Measurements from ENCODE around the gene KRT5. TPM values are rescaled to one million over a fixed set of nuclear protein-coding genes. Genes with fewer than 3 reads are reported as not detected.

KRT5 gene
- total and polyA plus RNA-seq, 10 of the 15 experiments (the other 5 are each of a cell fraction or from before 2014, with no cell fraction given): 1.6 TPM; not detected in 9

DNA sequence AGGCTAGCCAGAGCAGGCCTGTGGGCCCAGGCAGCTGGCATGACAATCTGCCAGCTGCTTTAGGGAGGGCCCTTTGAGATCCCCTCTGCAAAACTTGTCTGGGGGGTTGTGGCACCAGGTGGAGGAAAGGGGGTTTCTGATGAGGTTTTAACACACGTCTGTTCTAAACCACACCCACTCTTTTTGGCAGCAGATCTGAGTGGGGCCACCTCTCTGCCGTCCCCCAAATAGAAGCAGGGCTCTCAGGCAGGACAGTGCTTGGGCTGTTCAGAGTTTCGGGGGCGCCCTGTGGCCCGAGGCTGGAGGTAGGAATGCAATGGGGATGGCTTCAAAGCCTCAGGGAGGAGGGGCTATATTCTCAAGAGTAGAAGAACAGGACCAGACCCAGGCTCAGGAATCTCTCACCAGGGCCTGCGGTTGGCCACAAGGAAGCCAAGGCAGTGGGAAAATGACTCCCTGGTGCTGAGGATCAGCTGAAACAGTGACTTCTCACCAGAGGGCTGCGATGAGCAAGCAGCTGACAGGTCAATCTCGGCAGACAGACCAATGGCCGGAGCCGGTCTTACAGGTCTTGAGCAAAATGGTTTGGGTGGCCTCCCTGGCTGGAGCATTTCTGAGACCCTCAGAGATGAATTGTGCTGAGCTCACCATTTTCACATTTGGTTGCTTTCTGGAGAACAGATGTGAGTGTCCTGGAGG is 1.5 kb upstream of the KRT5 start:
- Histone ChIP-seq H3K4me2 (ENCODE audit: control insufficient read depth, insufficient read depth) (no peak overlapping the region), H4K20me1 (ENCODE audit: control insufficient read depth, insufficient read depth) (no peaks in the 10 kb centered on the region), H3K9ac (ENCODE audit: control insufficient read depth, insufficient read depth, low read length) (no peak overlapping the region), H3K27me3 (replicated peaks in 1 of 2; ENCODE audit: control insufficient read depth in 2 of 2, insufficient read depth in 2 of 2, low read length in 1 of 2) (peaks cover 0 to 9% of the 10 kb centered on the region in 2 experiments; a peak in 3 of 4 replicates), H3K4me3 (no peak overlapping the region), H3K36me3 (ENCODE audit: control insufficient read depth in 2 of 2, insufficient read depth in 2 of 2, low read length in 1 of 2) (no peaks in the 10 kb centered on the region), H3K79me2 (ENCODE audit: control insufficient read depth, insufficient read depth, low read length) (no peaks in the 10 kb centered on the region), H3K27ac (ENCODE audit: control insufficient read depth, insufficient read depth) (no peak overlapping the region), H2AFZ (ENCODE audit: control insufficient read depth, low read depth, low read length) (no peak overlapping the region), H3K9me3 (replicated peaks; ENCODE audit: control insufficient read depth, insufficient read depth, low read length) (no peaks in the 10 kb centered on the region), H3K4me1 (ENCODE audit: control insufficient read depth, insufficient read depth, low read length) (no peaks in the 10 kb centered on the region)
- ChIA-PET SMC1A (ENCODE audit: uncharacterized antibody, unreplicated experiment) (interaction anchor here (1.1 kb wide), 1 partner anchor 149 kb away, joined by 3 read pairs; no protein-coding TSS in a partner anchor), RAD21 (ENCODE audit: unreplicated experiment) (no interaction called here), CTCF (interaction anchor here (0.9 to 1.2 kb wide), 2 partner anchors 9 to 22 kb away, joined by 3 to 4 read pairs; no protein-coding TSS in a partner anchor), POLR2A (interaction anchor here (0.7 kb wide), 1 partner anchor 557 kb away, joined by 3 read pairs; the partner anchor contains the start of gene SPRYD3)
- no TSS peak for BruUV-seq (replicated peaks)
- in situ Hi-C loops (cut with MboI) (no loop called here), intact Hi-C loops (cut with micrococcal nuclease; ENCODE audit: unreplicated experiment) (no loop called here)
- ATAC-seq (peak; percentile 25; the same call in 1 of the 3 replicates), FAIRE-seq (no peak), DNase-seq (ENCODE audit: low read depth, low spot score) (no peak)
- WGBS (ENCODE audit: insufficient coverage, insufficient replicate concordance, low lambda C conversion rate, missing lambda C conversion rate): 21% methylated on average over 10 of the region's 10 CpGs
- TF ChIP-seq, protein P1, sequence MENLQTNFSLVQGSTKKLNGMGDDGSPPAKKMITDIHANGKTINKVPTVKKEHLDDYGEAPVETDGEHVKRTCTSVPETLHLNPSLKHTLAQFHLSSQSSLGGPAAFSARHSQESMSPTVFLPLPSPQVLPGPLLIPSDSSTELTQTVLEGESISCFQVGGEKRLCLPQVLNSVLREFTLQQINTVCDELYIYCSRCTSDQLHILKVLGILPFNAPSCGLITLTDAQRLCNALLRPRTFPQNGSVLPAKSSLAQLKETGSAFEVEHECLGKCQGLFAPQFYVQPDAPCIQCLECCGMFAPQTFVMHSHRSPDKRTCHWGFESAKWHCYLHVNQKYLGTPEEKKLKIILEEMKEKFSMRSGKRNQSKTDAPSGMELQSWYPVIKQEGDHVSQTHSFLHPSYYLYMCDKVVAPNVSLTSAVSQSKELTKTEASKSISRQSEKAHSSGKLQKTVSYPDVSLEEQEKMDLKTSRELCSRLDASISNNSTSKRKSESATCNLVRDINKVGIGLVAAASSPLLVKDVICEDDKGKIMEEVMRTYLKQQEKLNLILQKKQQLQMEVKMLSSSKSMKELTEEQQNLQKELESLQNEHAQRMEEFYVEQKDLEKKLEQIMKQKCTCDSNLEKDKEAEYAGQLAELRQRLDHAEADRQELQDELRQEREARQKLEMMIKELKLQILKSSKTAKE (IDR thresholded peaks at IDR 0.05; ENCODE audit: low read depth, poor library complexity, severe bottlenecking): no peak
- no peak for TF ChIP-seq KLF5 (IDR thresholded peaks at IDR 0.05; ENCODE audit: partially characterized antibody)
- no peak for TF ChIP-seq MTA2 (IDR thresholded peaks at IDR 0.05; ENCODE audit: low read depth)
- TF ChIP-seq RELA (IDR thresholded peaks at IDR 0.05; ENCODE audit: borderline replicate concordance, partially characterized antibody): no peak
- TF ChIP-seq HSF1 (IDR thresholded peaks at IDR 0.05; ENCODE audit: low read depth, low read length): no peak
- TF ChIP-seq ESRRA (IDR thresholded peaks at IDR 0.05; ENCODE audit: low read length): no peak
- TF ChIP-seq MTA3 (IDR thresholded peaks at IDR 0.05; ENCODE audit: borderline replicate concordance, low read length): no peak
- TF ChIP-seq POLR2AphosphoS5 (IDR thresholded peaks at IDR 0.05; ENCODE audit: low read length): no peak
- no peak for TF ChIP-seq CHD2 (IDR thresholded peaks at IDR 0.05; ENCODE audit: borderline replicate concordance, low read depth, low read length)
- TF ChIP-seq TBL1XR1 (IDR thresholded peaks at IDR 0.05; ENCODE audit: low read depth, low read length): no peak
- TF ChIP-seq TCF7 (IDR thresholded peaks at IDR 0.05; ENCODE audit: borderline replicate concordance): no peak
- TF ChIP-seq MEF2A (IDR thresholded peaks at IDR 0.05; ENCODE audit: insufficient read depth, low read depth, low read length): no peak
- no peak for TF ChIP-seq MXI1 (IDR thresholded peaks at IDR 0.05; ENCODE audit: low read depth, low read length)
- TF ChIP-seq E4F1 (IDR thresholded peaks at IDR 0.05; ENCODE audit: borderline replicate concordance, partially characterized antibody): no peak
- TF ChIP-seq NKRF (conservative IDR thresholded peaks at IDR 0.05): no peak
- TF ChIP-seq RUNX3 (IDR thresholded peaks at IDR 0.05; ENCODE audit: low read length): no peak

Measured in GM12878 (cell line).